ENCODE results near the gene COL4A2. TPM values are rescaled to one million over a fixed set of nuclear protein-coding genes. Genes with fewer than 3 reads are reported as not detected.

The COL4A2 gene
- total RNA-seq, 2 experiments from 2014 or later = not detected

- Mint-ChIP-seq H3K9me3 (no peaks in the 10 kb centered on the region), H3K27me3 (peaks cover 23% of the 10 kb centered on the region), H3K36me3 (ENCODE audit: low read depth) (no peaks in the 10 kb centered on the region), H3K4me1 (ENCODE audit: low read depth) (no peaks in the 10 kb centered on the region), H3K27ac (no peak overlapping the region), H3K4me3 (no peak overlapping the region)
- intact Hi-C loops (cut with micrococcal nuclease) = no loop called here
- DNase-seq = no peak
- CTCF ChIA-PET = interaction anchor here (1.5 to 1.6 kb wide), 2 partner anchors 10 to 39 kb away, joined by 3 to 4 read pairs; no protein-coding TSS in a partner anchor
- POLR2A ChIA-PET = no interaction called here
- TF ChIP-seq, protein P1, sequence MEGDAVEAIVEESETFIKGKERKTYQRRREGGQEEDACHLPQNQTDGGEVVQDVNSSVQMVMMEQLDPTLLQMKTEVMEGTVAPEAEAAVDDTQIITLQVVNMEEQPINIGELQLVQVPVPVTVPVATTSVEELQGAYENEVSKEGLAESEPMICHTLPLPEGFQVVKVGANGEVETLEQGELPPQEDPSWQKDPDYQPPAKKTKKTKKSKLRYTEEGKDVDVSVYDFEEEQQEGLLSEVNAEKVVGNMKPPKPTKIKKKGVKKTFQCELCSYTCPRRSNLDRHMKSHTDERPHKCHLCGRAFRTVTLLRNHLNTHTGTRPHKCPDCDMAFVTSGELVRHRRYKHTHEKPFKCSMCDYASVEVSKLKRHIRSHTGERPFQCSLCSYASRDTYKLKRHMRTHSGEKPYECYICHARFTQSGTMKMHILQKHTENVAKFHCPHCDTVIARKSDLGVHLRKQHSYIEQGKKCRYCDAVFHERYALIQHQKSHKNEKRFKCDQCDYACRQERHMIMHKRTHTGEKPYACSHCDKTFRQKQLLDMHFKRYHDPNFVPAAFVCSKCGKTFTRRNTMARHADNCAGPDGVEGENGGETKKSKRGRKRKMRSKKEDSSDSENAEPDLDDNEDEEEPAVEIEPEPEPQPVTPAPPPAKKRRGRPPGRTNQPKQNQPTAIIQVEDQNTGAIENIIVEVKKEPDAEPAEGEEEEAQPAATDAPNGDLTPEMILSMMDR (IDR thresholded peaks at IDR 0.05) = no peak
- no peak for ATAC-seq
Measured at GRCh38 chr13:110373617-110374016, 66.5 kb downstream of the COL4A2 start.

- no peaks in the 10 kb centered on the region for H3K4me1 Mint-ChIP-seq (ENCODE audit: low read depth)
Measured at GRCh38 chr13:110374431-110375370, 67.6 kb downstream of the COL4A2 start.

DNA sequence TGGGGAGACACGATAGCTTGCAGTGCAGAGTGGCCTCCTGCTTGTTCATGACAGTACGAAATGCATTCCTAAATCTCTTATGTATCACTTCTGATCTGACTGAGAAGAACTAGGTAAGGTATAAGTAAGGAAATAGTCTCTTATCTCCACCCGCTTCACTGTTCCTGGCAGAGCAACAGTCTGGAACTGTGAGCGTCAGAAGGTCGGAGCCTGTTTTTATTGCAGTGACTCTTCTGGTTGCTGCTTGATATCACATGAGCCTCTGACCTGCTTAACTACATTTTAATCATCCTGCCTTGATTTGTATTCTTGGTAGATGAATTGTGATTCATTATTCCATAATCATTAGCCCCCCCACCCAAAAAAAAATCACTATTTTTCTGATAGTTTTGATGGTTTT lies 69.0 kb downstream of the COL4A2 start:
- ATAC-seq (no peak), DNase-seq (no peak)
- intact Hi-C loops (cut with micrococcal nuclease) = no loop called here
- no peak overlapping the region for H3K4me3 Mint-ChIP-seq
- ChIA-PET POLR2A (no interaction called here), CTCF (no interaction called here)
- no peaks in the 10 kb centered on the region for H3K4me1 Mint-ChIP-seq (ENCODE audit: low read depth)
- peaks cover 7% of the 10 kb centered on the region for H3K9me3 Mint-ChIP-seq
- H3K27ac Mint-ChIP-seq = no peak overlapping the region
- TF ChIP-seq, protein P1 (IDR thresholded peaks at IDR 0.05) = no peak
- peaks cover 23% of the 10 kb centered on the region for H3K27me3 Mint-ChIP-seq
- no peaks in the 10 kb centered on the region for H3K36me3 Mint-ChIP-seq (ENCODE audit: low read depth)

More at GRCh38 chr13:110374431-110375370, 67.6 kb downstream of the COL4A2 start:
- TF ChIP-seq, protein P1 (IDR thresholded peaks at IDR 0.05) = no peak
- ChIA-PET CTCF (no interaction called here), POLR2A (no interaction called here)
- DNase-seq (no peak), ATAC-seq (no peak)
- no peaks in the 10 kb centered on the region for H3K36me3 Mint-ChIP-seq (ENCODE audit: low read depth)
- no peak overlapping the region for H3K27ac Mint-ChIP-seq
- H3K9me3 Mint-ChIP-seq = no peaks in the 10 kb centered on the region
- H3K4me3 Mint-ChIP-seq = no peak overlapping the region
- intact Hi-C loops (cut with micrococcal nuclease) = no loop called here
- H3K27me3 Mint-ChIP-seq = peaks cover 23% of the 10 kb centered on the region

- Mint-ChIP-seq H3K27me3 (peaks cover 23% of the 10 kb centered on the region), H3K9me3 (peaks cover 8% of the 10 kb centered on the region), H3K4me1 (ENCODE audit: low read depth) (no peaks in the 10 kb centered on the region), H3K36me3 (ENCODE audit: low read depth) (no peaks in the 10 kb centered on the region), H3K4me3 (no peak overlapping the region), H3K27ac (no peak overlapping the region)
- TF ChIP-seq, protein P1 (IDR thresholded peaks at IDR 0.05) = no peak
- POLR2A ChIA-PET = interaction anchor here (0.6 to 0.7 kb wide), 3 partner anchors 13 to 87 kb away, joined by 3 to 4 read pairs (median 3); no protein-coding TSS in a partner anchor
- DNase-seq = no peak
- intact Hi-C loops (cut with micrococcal nuclease) = no loop called here
- CTCF ChIA-PET = no interaction called here
- no peak for ATAC-seq
Measured at GRCh38 chr13:110377178-110377825, 70.2 kb downstream of the COL4A2 start.

- intact Hi-C loops (cut with micrococcal nuclease) = no loop called here
- ATAC-seq = no peak
Measured at GRCh38 chr13:110377826-110378201, 70.7 kb downstream of the COL4A2 start.

More at GRCh38 chr13:110377826-110378201, 70.7 kb downstream of the COL4A2 start:
- no peak overlapping the region for H3K27ac Mint-ChIP-seq
- ChIA-PET CTCF (no interaction called here), POLR2A (interaction anchor here (0.6 to 0.7 kb wide), 2 partner anchors 85 to 88 kb away, joined by 3 read pairs; no protein-coding TSS in a partner anchor)
- no peak for DNase-seq
- TF ChIP-seq, protein P1 (IDR thresholded peaks at IDR 0.05) = no peak
- H3K4me1 Mint-ChIP-seq (ENCODE audit: low read depth) = no peaks in the 10 kb centered on the region
- no peaks in the 10 kb centered on the region for H3K36me3 Mint-ChIP-seq (ENCODE audit: low read depth)
- peaks cover 21% of the 10 kb centered on the region for H3K27me3 Mint-ChIP-seq
- no peak overlapping the region for H3K4me3 Mint-ChIP-seq
- peaks cover 8% of the 10 kb centered on the region for H3K9me3 Mint-ChIP-seq
